Kidney (tissue), 14 donors: ENCODE results near the gene ADAT2. TPM values are rescaled to one million over a fixed set of nuclear protein-coding genes. Genes with fewer than 3 reads are reported as not detected.

ENCODE experiments used
- DNase-seq, 5 donors: peaks; one replicate each; pipeline ENCODE4 v3.0.0-alpha.2; 2013 to 2020
- FAIRE-seq: peaks from 2 replicates; lab custom pipeline; 2012; peaks lifted over from hg19 to GRCh38; lab: Jason Lieb, UNC
- H3K27ac ChIP-seq, 2 donors: one replicate each; pipeline ENCODE4 v1.7.0; 2013; ENCODE audit warnings: low read depth in 2 of 2, low read length in 2 of 2, inconsistent platforms in 1 of 2
- H3K27me3 ChIP-seq: one replicate; pipeline ENCODE4 v1.7.1; 2013; ENCODE audit warnings: low read length, inconsistent platforms; ENCODE audit not compliant: control insufficient read depth, insufficient read depth
- H3K36me3 ChIP-seq, 3 donors: one replicate each; pipeline versions ENCODE4 v1.7.0 to v1.7.1; 2013; ENCODE audit warnings: low read length in 3 of 3, control low read depth in 1 of 3, inconsistent platforms in 1 of 3; ENCODE audit not compliant: insufficient read depth in 3 of 3, control insufficient read depth in 2 of 3
- H3K4me1 ChIP-seq, 3 donors: one replicate each; pipeline versions ENCODE4 v1.7.0 to v1.7.1; 2013; ENCODE audit warnings: low read length in 3 of 3, inconsistent platforms in 1 of 3, low read depth in 1 of 3; ENCODE audit not compliant: control insufficient read depth in 2 of 3, insufficient read depth in 2 of 3
- H3K4me3 ChIP-seq, 3 donors: one replicate each; pipeline versions ENCODE4 v1.7.0 to v1.8.1; 2013; ENCODE audit warnings: low read length in 3 of 3, control low read depth in 1 of 3, inconsistent platforms in 1 of 3
- H3K9ac ChIP-seq, 3 donors: one replicate each; pipeline versions ENCODE4 v1.7.0 to v1.7.1; 2013; ENCODE audit warnings: low read length in 3 of 3, control low read depth in 1 of 3, inconsistent platforms in 1 of 3
- H3K9me3 ChIP-seq, 3 donors: one replicate each; pipeline versions ENCODE4 v1.7.0 to v1.7.1; 2013; ENCODE audit warnings: low read length in 3 of 3, control low read depth in 1 of 3, inconsistent platforms in 1 of 3; ENCODE audit not compliant: control insufficient read depth in 2 of 3, insufficient read depth in 1 of 3
- intact Hi-C: fragments of 100-400 bp; cut with DNase I; formaldehyde crosslinking; loops from one replicate; pipeline ENCODE4 v1.11.1; 2022
- polyA plus RNA-seq: library from polyadenylated mRNA; stranded (reverse); fragments of 350-450 nt; fragmentation: Illumina TruSeq; extraction: RNeasy Lipid Tissue Mini Kit (QIAGEN cat#74804); gene quantifications from one replicate; pipeline ENCODE4 v1.2.3, GENCODE V29; 2014; ENCODE audit warnings: low read depth, low replicate concordance; ENCODE audit not compliant: insufficient read depth
- total RNA-seq: library from RNA; stranded (reverse); fragmentation: NEBNext Ultra II Directional; extraction: Animal tissue kit (Norgen Biotek cat#: 25700); gene quantifications from one replicate; pipeline ENCODE4 v1.2.1, GENCODE V29; 2021
- TF ChIP-seq, protein P1 (sequence below): IDR thresholded peaks from 3 replicates; pipeline ENCODE4 v1.5.1; 2012; ENCODE audit warnings: mild to moderate bottlenecking, moderate library complexity, borderline replicate concordance; ENCODE audit not compliant: insufficient read depth; ENCODE audit errors: extremely low read depth
- donor health status: control.
- donor health status: control.
- donor health status: control.
- donor health status: control.
- donor health status: control.
- donor health status: DM: yes; HTN: yes; CAD: no.
- donor health status: Normal renal cell carcinoma (clear cell type).

The ADAT2 gene
- total and polyA plus RNA-seq, 2 donors from 2014 or later = 4.6 to 6.9 TPM

DNA sequence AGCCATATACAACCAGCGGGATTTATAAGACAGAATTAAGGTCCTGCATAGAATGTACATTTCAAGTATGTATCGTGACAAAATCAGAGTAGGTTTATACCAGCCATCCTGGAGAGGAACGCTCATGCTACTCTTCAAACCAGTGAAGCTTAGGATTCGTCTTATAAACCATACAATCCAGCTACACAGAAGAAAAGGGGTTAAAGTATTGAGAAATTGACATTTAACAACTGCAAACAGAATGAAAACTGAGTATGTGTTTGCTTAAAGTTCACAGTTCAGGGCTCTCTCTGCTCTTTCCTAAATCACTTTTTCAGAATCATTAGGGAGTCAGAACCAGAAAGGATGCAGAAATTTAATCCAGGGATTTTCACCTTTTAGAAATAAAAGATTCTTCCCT, 17.9 kb downstream of the ADAT2 start:
- intact Hi-C loops = no loop called here
- peaks cover 0 to 4% (median 2%) of the 10 kb centered on the region in 3 donors for H3K36me3 ChIP-seq
- no peaks in the 10 kb centered on the region for H3K9me3 ChIP-seq
- H3K4me3 ChIP-seq = no peak overlapping the region
- TF ChIP-seq, protein P1, sequence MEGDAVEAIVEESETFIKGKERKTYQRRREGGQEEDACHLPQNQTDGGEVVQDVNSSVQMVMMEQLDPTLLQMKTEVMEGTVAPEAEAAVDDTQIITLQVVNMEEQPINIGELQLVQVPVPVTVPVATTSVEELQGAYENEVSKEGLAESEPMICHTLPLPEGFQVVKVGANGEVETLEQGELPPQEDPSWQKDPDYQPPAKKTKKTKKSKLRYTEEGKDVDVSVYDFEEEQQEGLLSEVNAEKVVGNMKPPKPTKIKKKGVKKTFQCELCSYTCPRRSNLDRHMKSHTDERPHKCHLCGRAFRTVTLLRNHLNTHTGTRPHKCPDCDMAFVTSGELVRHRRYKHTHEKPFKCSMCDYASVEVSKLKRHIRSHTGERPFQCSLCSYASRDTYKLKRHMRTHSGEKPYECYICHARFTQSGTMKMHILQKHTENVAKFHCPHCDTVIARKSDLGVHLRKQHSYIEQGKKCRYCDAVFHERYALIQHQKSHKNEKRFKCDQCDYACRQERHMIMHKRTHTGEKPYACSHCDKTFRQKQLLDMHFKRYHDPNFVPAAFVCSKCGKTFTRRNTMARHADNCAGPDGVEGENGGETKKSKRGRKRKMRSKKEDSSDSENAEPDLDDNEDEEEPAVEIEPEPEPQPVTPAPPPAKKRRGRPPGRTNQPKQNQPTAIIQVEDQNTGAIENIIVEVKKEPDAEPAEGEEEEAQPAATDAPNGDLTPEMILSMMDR = no peak
- DNase-seq = no peak
- no peak for FAIRE-seq
- no peak overlapping the region for H3K27ac ChIP-seq
- H3K9ac ChIP-seq = no peak overlapping the region
- no peaks in the 10 kb centered on the region for H3K4me1 ChIP-seq
- no peaks in the 10 kb centered on the region for H3K27me3 ChIP-seq

DNA sequence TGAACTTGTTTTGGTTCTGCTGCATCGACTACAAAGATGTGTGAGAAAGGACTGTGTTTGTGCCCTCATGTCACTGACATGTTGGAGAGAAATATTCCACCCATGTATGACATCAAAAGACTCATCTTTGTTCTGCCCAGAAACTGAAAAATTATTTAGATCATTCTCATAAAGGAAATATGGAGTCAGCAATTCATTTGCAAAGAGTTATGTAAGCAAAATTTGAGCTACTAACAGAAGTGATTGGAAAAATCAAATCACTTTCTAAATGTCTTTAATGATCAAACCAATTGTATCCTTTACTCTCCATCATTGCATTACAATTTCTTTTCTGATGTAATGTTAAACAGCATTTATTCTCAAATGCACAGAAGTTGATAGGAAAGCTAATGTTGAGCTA, 19.3 kb downstream of the ADAT2 start:
- intact Hi-C loops = no loop called here
- FAIRE-seq = no peak

DNA sequence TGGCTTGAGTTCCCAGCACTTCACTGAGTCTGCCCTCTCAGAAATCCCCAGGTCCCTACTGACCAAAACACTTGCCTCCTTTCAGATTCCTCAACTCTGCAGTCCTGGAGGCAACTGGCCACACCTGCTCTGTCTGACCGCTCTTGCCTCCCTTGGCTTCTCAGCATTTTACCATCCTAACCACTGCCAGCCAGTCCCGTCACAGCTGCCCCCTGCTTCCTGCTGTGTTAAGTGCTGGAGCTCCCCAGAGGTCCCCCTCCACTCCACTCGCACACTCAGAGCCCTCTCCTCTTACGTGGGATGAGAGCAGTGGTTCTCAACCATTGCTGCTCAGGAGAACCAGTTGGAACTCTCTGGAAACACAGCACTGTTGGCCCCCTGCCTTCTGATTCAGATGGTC, 20.5 kb downstream of the ADAT2 start:
- Histone ChIP-seq H3K27me3 (no peaks in the 10 kb centered on the region), H3K4me1 (no peaks in the 10 kb centered on the region), H3K27ac (no peak overlapping the region), H3K9ac (no peak overlapping the region), H3K36me3 (peaks cover 0 to 4% (median 0%) of the 10 kb centered on the region in 3 donors), H3K9me3 (no peaks in the 10 kb centered on the region), H3K4me3 (no peak overlapping the region)
- TF ChIP-seq, protein P1 = no peak
- intact Hi-C loops = loop anchor here (10.0 kb wide), 1 partner anchor 735 kb away; no protein-coding TSS in a partner anchor
- DNase-seq (peak in 1 of 5 donors; percentile 51), FAIRE-seq (no peak)

More for the DNA sequence above, 19.3 kb downstream of the ADAT2 start:
- Histone ChIP-seq H3K9me3 (no peaks in the 10 kb centered on the region), H3K27me3 (no peaks in the 10 kb centered on the region), H3K9ac (no peak overlapping the region), H3K4me3 (no peak overlapping the region), H3K4me1 (no peaks in the 10 kb centered on the region), H3K27ac (no peak overlapping the region), H3K36me3 (peaks cover 0 to 4% (median under 1%) of the 10 kb centered on the region in 3 donors)
- TF ChIP-seq, protein P1 = no peak
- DNase-seq = no peak
